ENCODE measurements around the gene NF2. TPM values are rescaled to one million over a fixed set of nuclear protein-coding genes. Genes with fewer than 3 reads are reported as not detected.
"Not testable (repeated sequence)": the region's sequence is repeated elsewhere in the genome, so short reads cannot be mapped to it uniquely, and the experiment has no call there.

The NF2 gene
- total RNA-seq, 1 experiment from 2014 or later: 132 TPM

DNA sequence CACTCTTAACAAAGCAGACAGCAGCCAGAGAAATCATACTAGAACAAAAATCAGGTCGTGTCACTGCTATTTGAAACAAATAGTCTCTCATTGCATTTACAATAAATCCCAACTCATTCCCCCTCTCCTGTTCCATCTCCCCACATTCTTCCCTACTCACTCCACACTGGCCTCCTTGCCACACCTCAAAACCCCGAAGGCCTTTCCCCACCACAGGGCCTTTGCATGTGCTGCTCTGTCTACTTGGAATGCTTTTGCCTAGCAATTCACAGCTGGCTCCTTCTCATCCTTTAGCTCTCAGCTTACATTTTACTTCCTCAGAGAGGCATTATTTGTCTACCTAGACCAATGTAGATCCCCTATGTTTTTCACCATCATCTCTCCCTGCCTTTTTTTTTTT, 43.6 kb upstream of the NF2 start:
- TF ChIP-seq, protein P1, sequence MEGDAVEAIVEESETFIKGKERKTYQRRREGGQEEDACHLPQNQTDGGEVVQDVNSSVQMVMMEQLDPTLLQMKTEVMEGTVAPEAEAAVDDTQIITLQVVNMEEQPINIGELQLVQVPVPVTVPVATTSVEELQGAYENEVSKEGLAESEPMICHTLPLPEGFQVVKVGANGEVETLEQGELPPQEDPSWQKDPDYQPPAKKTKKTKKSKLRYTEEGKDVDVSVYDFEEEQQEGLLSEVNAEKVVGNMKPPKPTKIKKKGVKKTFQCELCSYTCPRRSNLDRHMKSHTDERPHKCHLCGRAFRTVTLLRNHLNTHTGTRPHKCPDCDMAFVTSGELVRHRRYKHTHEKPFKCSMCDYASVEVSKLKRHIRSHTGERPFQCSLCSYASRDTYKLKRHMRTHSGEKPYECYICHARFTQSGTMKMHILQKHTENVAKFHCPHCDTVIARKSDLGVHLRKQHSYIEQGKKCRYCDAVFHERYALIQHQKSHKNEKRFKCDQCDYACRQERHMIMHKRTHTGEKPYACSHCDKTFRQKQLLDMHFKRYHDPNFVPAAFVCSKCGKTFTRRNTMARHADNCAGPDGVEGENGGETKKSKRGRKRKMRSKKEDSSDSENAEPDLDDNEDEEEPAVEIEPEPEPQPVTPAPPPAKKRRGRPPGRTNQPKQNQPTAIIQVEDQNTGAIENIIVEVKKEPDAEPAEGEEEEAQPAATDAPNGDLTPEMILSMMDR (IDR thresholded peaks at IDR 0.05; ENCODE audit: unreplicated experiment): no peak
- intact Hi-C loops (cut with micrococcal nuclease; ENCODE audit: unreplicated experiment): no loop called here
- Mint-ChIP-seq H3K4me3 (ENCODE audit: low read depth, unreplicated experiment) (no peak overlapping the region), H3K27me3 (ENCODE audit: unreplicated experiment) (no peaks in the 10 kb centered on the region), H3K27ac (ENCODE audit: unreplicated experiment) (no peak overlapping the region), H3K4me1 (ENCODE audit: low read depth, unreplicated experiment) (no peaks in the 10 kb centered on the region), H3K36me3 (ENCODE audit: insufficient read depth, unreplicated experiment) (peaks cover 59% of the 10 kb centered on the region), H3K9me3 (ENCODE audit: low read depth, unreplicated experiment) (no peaks in the 10 kb centered on the region)
- BruUV-seq (replicated peaks): no TSS peak
- CTCF ChIA-PET: interaction anchor here (0.6 kb wide), 1 partner anchor 1076 kb away, joined by 5 read pairs; no protein-coding TSS in a partner anchor
- no peak for DNase-seq

DNA sequence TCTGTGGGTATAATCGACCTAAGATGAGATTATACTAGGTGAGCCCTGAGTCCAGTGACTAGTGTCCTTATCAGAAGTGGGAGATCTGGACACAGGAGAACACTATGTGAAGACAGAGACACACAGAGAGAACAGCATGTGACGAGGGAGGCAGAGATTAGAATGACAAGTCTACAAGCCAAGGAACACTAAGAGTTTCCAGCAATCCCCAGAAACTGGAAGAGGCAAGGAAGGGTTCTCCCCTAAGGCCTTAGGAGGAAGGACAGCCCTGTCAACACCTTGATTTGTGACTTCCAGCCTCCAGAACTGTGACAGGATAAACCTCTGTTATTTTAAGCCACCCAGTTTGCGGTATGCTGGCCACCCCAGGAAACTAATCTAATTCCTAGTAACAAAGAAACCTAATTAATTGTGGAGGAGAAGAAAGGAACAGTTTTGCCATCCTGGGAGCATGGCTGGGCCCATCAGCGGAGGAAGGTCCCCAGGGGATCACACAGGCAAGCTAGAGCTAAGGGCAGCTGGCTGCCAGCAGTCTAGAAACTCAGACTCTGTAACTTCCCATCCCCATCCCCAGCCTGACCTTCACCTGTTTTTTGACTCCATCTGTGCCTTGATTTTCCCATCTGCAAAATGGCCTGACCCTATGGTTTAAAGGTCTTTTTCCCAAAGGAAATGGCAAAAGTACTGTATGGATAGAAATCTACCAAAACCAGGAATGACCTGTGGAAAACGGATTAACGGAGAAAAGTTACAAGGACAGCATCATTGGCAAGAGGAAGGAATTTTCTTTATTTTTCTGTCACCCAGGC, 39.6 kb upstream of the NF2 start:
- no TSS peak for BruUV-seq (replicated peaks)
- TF ChIP-seq, protein P1 (IDR thresholded peaks at IDR 0.05; ENCODE audit: unreplicated experiment): no peak
- intact Hi-C loops (cut with micrococcal nuclease; ENCODE audit: unreplicated experiment): no loop called here
- Mint-ChIP-seq H3K9me3 (ENCODE audit: low read depth, unreplicated experiment) (no peaks in the 10 kb centered on the region), H3K4me1 (ENCODE audit: low read depth, unreplicated experiment) (no peaks in the 10 kb centered on the region), H3K27ac (ENCODE audit: unreplicated experiment) (no peak overlapping the region), H3K36me3 (ENCODE audit: insufficient read depth, unreplicated experiment) (peaks cover 57% of the 10 kb centered on the region), H3K27me3 (ENCODE audit: unreplicated experiment) (no peaks in the 10 kb centered on the region), H3K4me3 (ENCODE audit: low read depth, unreplicated experiment) (no peak overlapping the region)
- CTCF ChIA-PET: no interaction called here
- no peak for DNase-seq

DNA sequence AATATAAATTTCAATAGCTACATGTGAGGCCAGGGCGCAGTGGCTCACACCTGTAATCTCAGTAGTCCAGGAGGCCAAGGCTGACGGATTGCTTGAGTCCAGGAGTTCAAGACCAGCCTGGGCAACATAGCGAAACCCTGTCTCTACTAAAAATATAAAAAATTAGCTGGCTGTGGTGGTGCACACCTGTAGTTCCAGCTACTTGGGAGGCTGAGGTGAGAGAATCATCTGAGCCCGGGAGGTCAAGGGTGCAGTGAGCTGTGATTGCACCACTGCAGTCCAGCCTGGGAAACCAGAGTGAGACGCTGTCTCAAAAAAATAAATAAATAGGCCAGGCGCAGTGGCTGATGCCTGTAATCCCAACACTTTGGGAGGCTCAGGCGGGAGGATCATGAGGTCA, 36.9 kb upstream of the NF2 start:
- H3K4me3 Mint-ChIP-seq (ENCODE audit: low read depth, unreplicated experiment); H3K27me3 Mint-ChIP-seq (ENCODE audit: unreplicated experiment); H3K4me1 Mint-ChIP-seq (ENCODE audit: low read depth, unreplicated experiment); intact Hi-C loops (cut with micrococcal nuclease; ENCODE audit: unreplicated experiment); H3K9me3 Mint-ChIP-seq (ENCODE audit: low read depth, unreplicated experiment); BruUV-seq (replicated peaks); H3K27ac Mint-ChIP-seq (ENCODE audit: unreplicated experiment); DNase-seq: not testable (repeated sequence)
- peaks cover 41% of the 10 kb centered on the region for H3K36me3 Mint-ChIP-seq (ENCODE audit: insufficient read depth, unreplicated experiment)
- CTCF ChIA-PET: interaction anchor here (1.8 kb wide), 1 partner anchor 13 kb away, joined by 5 read pairs; the partner anchor contains the start of gene THOC5

DNA sequence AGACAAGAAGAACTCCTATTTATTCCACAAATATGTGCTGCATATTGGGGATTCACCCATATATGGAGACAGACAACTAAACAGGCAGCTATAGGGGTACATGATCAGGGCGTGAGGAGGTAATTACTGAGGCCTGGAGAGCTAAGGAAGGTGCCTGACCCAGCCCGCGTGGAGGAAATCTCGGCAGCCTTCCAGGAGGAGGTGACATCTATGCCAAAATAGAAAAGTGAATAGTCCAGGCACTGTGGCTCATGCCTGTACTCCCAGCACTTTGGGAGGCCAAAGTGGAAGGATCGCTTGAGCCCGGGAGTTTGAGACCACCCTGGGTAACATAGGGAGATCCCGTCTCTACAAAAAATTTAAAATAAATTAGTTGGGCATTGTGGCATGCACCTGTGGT, 36.1 kb upstream of the NF2 start:
- intact Hi-C loops (cut with micrococcal nuclease; ENCODE audit: unreplicated experiment): no loop called here
- H3K27ac Mint-ChIP-seq (ENCODE audit: unreplicated experiment): no peak overlapping the region
- H3K4me1 Mint-ChIP-seq (ENCODE audit: low read depth, unreplicated experiment): no peaks in the 10 kb centered on the region
- BruUV-seq (replicated peaks): no TSS peak
- H3K9me3 Mint-ChIP-seq (ENCODE audit: low read depth, unreplicated experiment): no peaks in the 10 kb centered on the region
- H3K36me3 Mint-ChIP-seq (ENCODE audit: insufficient read depth, unreplicated experiment): peaks cover 37% of the 10 kb centered on the region
- no peaks in the 10 kb centered on the region for H3K27me3 Mint-ChIP-seq (ENCODE audit: unreplicated experiment)
- no peak for DNase-seq
- H3K4me3 Mint-ChIP-seq (ENCODE audit: low read depth, unreplicated experiment): no peak overlapping the region
- CTCF ChIA-PET: interaction anchor here (1.8 kb wide), 1 partner anchor 14 kb away, joined by 5 read pairs; the partner anchor contains the start of gene THOC5
- TF ChIP-seq, protein P1 (IDR thresholded peaks at IDR 0.05; ENCODE audit: unreplicated experiment): no peak

All from Calu3 (cell line).